ENCODE data around the gene DCAF7.

The DCAF7 gene

DNA sequence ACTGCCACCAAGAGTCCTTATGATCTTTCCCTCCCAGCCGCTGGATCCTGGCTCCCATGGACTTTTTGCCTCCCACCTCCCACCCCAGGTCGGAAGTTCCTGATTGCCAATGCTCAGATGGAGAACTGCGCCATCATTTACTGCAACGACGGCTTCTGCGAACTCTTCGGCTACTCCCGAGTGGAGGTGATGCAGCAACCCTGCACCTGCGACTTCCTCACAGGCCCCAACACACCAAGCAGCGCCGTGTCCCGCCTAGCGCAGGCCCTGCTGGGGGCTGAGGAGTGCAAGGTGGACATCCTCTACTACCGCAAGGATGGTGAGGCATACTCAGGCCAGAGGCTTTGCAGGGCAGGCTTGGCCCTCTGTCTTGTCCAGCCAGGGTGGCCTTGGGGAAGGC, 26.2 kb upstream of the DCAF7 start:
- TF ChIP-seq, protein P1, sequence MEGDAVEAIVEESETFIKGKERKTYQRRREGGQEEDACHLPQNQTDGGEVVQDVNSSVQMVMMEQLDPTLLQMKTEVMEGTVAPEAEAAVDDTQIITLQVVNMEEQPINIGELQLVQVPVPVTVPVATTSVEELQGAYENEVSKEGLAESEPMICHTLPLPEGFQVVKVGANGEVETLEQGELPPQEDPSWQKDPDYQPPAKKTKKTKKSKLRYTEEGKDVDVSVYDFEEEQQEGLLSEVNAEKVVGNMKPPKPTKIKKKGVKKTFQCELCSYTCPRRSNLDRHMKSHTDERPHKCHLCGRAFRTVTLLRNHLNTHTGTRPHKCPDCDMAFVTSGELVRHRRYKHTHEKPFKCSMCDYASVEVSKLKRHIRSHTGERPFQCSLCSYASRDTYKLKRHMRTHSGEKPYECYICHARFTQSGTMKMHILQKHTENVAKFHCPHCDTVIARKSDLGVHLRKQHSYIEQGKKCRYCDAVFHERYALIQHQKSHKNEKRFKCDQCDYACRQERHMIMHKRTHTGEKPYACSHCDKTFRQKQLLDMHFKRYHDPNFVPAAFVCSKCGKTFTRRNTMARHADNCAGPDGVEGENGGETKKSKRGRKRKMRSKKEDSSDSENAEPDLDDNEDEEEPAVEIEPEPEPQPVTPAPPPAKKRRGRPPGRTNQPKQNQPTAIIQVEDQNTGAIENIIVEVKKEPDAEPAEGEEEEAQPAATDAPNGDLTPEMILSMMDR (IDR thresholded peaks at IDR 0.05; ENCODE audit: low read depth, low read length, missing control alignments) = no peak
- no peak overlapping the region for H3K4me3 ChIP-seq (replicated peaks; ENCODE audit: low read depth, low read length)
- DNase-seq (ENCODE audit: extremely low read depth, low read depth) = no peak

DNA sequence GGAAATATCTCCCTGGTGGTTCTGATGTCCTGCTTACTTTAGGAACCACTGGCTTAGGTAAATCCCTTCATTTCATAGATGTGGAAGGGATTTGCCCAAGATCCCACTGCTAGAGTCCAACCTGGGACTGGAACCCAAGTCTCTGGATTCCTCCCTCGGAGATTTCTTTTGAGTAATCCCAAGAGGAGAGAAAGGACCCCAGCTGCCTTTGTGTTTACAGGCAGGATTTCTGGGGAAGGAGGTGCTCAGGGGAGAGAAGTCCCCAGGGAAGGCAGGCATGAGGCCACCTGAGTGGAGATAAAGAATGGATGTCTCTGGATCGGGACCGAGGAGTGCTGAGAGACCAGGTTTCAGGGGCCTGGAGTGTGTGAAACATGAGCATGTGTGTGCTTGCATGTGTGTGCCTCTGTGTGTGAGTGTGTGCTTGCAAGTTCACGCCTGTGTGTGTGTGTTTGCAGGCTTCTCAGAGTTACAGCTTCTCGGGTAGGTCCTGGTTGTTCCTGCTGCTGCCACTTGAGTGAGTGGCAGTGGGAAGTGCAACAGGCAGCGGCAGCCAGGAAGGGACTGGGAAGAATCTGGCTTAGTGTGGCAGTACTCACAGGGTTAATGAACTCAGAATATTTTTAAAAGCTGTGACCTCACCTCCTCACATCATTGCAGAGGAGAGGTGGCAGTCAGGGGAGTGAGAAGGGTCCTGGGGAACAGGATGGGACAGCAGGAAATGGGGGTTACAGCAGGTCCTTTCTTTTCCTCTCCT, 24.9 kb upstream of the DCAF7 start:
- TF ChIP-seq, protein P1 (IDR thresholded peaks at IDR 0.05; ENCODE audit: low read depth, low read length, missing control alignments) = no peak
- no peak overlapping the region for H3K4me3 ChIP-seq (replicated peaks; ENCODE audit: low read depth, low read length)
- no peak for DNase-seq (ENCODE audit: extremely low read depth, low read depth)

DNA sequence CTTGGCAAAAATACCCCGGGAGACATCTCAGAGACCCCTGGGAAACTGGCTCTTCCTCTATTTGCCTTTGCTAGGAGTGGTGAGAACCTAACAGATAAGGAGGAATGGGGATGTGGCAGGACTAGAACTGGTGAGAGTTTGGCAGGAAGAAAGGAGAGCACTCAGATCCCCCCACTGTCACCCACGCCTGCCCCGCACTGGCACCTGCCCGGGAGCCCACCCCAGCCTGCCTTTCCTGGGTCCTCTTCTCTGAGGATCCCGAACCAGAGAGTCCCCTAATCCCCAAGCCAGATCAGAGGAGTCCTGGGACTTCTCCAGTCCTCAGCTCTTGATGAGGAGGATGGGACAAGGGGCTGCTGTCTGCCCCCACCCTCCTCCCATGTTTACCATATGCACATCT, 23.4 kb upstream of the DCAF7 start:
- no peak overlapping the region for H3K4me3 ChIP-seq (replicated peaks; ENCODE audit: low read depth, low read length)
- DNase-seq (ENCODE audit: extremely low read depth, low read depth) = no peak
- TF ChIP-seq, protein P1 (IDR thresholded peaks at IDR 0.05; ENCODE audit: low read depth, low read length, missing control alignments) = no peak

DNA sequence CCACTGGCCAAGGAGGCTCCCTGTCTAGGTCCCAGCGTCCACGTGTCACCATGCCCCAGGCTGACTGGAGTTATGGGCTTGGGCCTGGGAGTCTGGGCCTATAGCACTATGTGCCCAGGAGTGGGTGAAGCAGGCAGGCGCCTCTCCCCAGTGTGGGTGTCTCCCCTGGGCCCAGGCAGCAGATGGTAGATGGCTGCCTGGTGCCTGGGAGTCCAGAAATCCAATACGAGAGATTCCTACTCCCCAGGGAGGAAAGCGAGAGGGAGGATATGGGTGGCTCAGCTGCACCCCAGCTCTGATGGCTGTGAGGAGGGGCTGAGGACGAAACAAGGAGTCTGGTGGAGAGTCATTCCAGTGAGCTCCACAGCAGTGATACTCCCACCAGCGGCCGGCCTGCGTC, 22.1 kb upstream of the DCAF7 start:
- DNase-seq (ENCODE audit: extremely low read depth, low read depth) = no peak
- TF ChIP-seq, protein P1 (IDR thresholded peaks at IDR 0.05; ENCODE audit: low read depth, low read length, missing control alignments) = no peak
- H3K4me3 ChIP-seq (replicated peaks; ENCODE audit: low read depth, low read length) = no peak overlapping the region

DNA sequence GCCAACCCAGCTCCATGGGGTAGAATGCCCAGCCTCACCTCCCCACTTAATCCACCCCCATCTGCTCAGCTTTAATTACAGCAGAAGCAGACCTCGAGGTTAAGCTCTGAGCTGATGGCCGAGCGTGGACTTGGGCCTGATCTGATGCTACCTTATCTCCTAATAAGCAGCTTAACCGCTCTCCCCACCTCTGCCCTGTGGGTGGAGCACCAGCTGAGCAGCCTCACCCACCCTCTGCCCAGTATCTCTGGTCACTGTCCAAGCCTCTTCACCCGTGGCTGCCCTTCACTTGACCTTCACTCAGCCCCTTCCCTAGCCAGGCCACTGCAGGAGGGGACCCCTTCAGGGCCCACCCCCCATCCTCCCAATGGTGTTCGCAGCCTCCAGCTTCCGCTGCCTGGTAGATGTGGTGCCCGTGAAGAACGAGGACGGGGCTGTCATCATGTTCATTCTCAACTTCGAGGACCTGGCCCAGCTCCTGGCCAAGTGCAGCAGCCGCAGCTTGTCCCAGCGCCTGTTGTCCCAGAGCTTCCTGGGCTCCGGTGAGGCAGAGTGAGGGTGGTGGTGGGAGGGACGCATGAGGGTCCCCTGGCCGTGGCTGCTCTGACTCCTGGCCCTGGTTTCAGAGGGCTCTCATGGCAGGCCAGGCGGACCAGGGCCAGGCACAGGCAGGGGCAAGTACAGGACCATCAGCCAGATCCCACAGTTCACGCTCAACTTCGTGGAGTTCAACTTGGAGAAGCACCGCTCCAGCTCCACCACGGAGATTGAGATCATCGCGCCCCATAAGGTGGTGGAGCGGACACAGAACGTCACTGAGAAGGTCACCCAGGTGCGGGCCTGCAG, 20.3 kb upstream of the DCAF7 start:
- no peak for DNase-seq (ENCODE audit: extremely low read depth, low read depth)
- H3K4me3 ChIP-seq (replicated peaks; ENCODE audit: low read depth, low read length) = no peak overlapping the region
- TF ChIP-seq, protein P1 (IDR thresholded peaks at IDR 0.05; ENCODE audit: low read depth, low read length, missing control alignments) = no peak

DNA sequence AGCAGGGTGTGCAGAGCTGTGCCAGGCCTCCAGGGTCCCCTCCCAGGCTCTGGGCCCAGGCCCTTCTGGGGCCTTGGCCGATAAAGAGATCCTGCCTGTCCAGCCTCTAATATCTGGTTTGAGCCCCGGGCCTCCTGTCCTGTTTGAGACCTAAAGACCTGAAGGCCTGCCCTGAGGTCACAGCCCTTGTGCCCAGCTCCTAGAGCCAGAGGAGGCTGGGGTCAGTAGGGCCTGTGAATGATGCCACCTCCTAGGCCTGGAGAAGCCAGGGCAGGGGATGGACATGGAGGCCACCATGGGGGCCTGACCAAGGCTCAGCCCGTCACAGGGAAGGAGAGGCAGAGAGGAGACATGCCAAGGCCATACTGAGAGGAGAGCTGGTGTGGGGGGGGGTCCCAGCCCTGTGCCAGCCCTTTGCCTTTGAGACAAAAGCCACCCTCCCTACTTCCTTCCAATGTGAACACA, 19.7 kb upstream of the DCAF7 start:
- no peak overlapping the region for H3K4me3 ChIP-seq (replicated peaks; ENCODE audit: low read depth, low read length)
- TF ChIP-seq, protein P1 (IDR thresholded peaks at IDR 0.05; ENCODE audit: low read depth, low read length, missing control alignments) = no peak
- no peak for DNase-seq (ENCODE audit: extremely low read depth, low read depth)

Measured in HFF-Myc (cell line).